A673 (cell line): ENCODE measurements around the gene NDOR1. TPM values are rescaled to one million over a fixed set of nuclear protein-coding genes. Genes with fewer than 3 reads are reported as not detected.
A peak's percentile ranks its signal among the peaks of the same experiment; 100 is the strongest.

Experiments
- BruUV-seq: library from RNA; stranded (reverse); fragments of 400-500 nt; replicated peaks from 2 replicates; lab custom pipeline; 2021; lab: Mats Ljungman, UMichigan
- CTCF ChIA-PET: fragments of 300-600 bp; sonication (Branson Sonifier 250); formaldehyde crosslinking; loops from one replicate; lab custom pipeline; 2022; ENCODE audit warnings: antibody characterized with exemption; lab: Charles Lee
- POLR2A ChIA-PET: fragments of 300-600 bp; sonication (Branson Sonifier 250); formaldehyde crosslinking; loops from one replicate; lab custom pipeline; 2022; ENCODE audit warnings: antibody characterized with exemption; ENCODE audit not compliant: low non-redundant PET; lab: Charles Lee
- DNase-seq: peaks from one replicate; pipeline ENCODE4 v3.0.0-alpha.2; 2015; ENCODE audit warnings: low spot score
- H3K27ac ChIP-seq: fragments of 200-600 bp; sonication (generic); 2 replicates; pipeline ENCODE4 v1.5.1; 2016; ENCODE audit warnings: mixed run types, low read depth, mild to moderate bottlenecking, mixed read lengths, antibody characterized with exemption, low read length; ENCODE audit not compliant: poor library complexity, severe bottlenecking
- H3K27me3 ChIP-seq: fragments of 200-600 bp; sonication (generic); replicated peaks from 2 replicates; pipeline ENCODE4 v1.6.1; 2017; ENCODE audit warnings: mixed run types, low read depth, mild to moderate bottlenecking, mixed read lengths, antibody characterized with exemption, low read length; ENCODE audit not compliant: insufficient read depth, poor library complexity
- H3K36me3 ChIP-seq: fragments of 200-600 bp; sonication (generic); 2 replicates; pipeline ENCODE4 v1.6.1; 2016; ENCODE audit warnings: mixed run types, mild to moderate bottlenecking, mixed read lengths, antibody characterized with exemption, low read length; ENCODE audit not compliant: insufficient read depth, poor library complexity, severe bottlenecking
- H3K4me1 ChIP-seq: fragments of 200-600 bp; sonication (generic); 2 replicates; pipeline ENCODE4 v1.6.1; 2017; ENCODE audit warnings: mixed run types, mild to moderate bottlenecking, mixed read lengths, antibody characterized with exemption, low read length; ENCODE audit not compliant: insufficient read depth, poor library complexity, severe bottlenecking
- H3K4me3 ChIP-seq: fragments of 200-600 bp; sonication (generic); 2 replicates; pipeline ENCODE4 v1.5.1; 2016; ENCODE audit warnings: low read depth, mixed run types, mild to moderate bottlenecking, mixed read lengths, low read length; ENCODE audit not compliant: poor library complexity, severe bottlenecking
- H3K9me3 ChIP-seq: fragments of 200-600 bp; sonication (generic); 2 replicates; pipeline ENCODE4 v1.6.1; 2016; ENCODE audit warnings: mixed run types, low read depth, mild to moderate bottlenecking, mixed read lengths, antibody characterized with exemption, low read length; ENCODE audit not compliant: poor library complexity, severe bottlenecking
- CTCF ChIP-seq: fragments of 300-800, 200-600 bp; sonication (generic); conservative IDR thresholded peaks from 2 replicates; pipeline ENCODE4 v1.5.1; 2017; ENCODE audit warnings: low read depth, mild to moderate bottlenecking, antibody characterized with exemption, low read length, moderate library complexity, mixed read lengths
- EZH2 ChIP-seq: fragments of 200-600 bp; sonication (generic); IDR thresholded peaks from 2 replicates; pipeline ENCODE4 v1.6.1; 2017; ENCODE audit warnings: borderline replicate concordance, low read depth, mild to moderate bottlenecking, mixed read lengths, antibody characterized with exemption, low read length; ENCODE audit not compliant: poor library complexity, severe bottlenecking
- intact Hi-C: fragments of 100-400 bp; cut with micrococcal nuclease; formaldehyde crosslinking; loops from one replicate; pipeline ENCODE4 v1.10.0; 2022; ENCODE audit not compliant: unreplicated experiment
- total RNA-seq: library from RNA; stranded (reverse); gene quantifications from 2 replicates; pipeline ENCODE4 v1.2.3, GENCODE V29; 2021

Gene NDOR1
- total RNA-seq, 1 experiment from 2014 or later = 40.2 TPM

- Histone ChIP-seq H3K36me3 (peaks cover 5% of the 10 kb centered on the region), H3K27ac (no peak overlapping the region), H3K27me3 (no peaks in the 10 kb centered on the region), H3K4me3 (no peak overlapping the region), H3K4me1 (peaks cover 9% of the 10 kb centered on the region), H3K9me3 (no peaks in the 10 kb centered on the region)
- ChIA-PET POLR2A (no interaction called here), CTCF (no interaction called here)
- no peak for DNase-seq
- BruUV-seq = no TSS peak
- intact Hi-C loops = no loop called here
- TF ChIP-seq CTCF = no peak
- no peak for TF ChIP-seq EZH2
These were observed 13.3 kb downstream of the NDOR1 start for GRCh38 chr9:137218754-137219271.

DNA sequence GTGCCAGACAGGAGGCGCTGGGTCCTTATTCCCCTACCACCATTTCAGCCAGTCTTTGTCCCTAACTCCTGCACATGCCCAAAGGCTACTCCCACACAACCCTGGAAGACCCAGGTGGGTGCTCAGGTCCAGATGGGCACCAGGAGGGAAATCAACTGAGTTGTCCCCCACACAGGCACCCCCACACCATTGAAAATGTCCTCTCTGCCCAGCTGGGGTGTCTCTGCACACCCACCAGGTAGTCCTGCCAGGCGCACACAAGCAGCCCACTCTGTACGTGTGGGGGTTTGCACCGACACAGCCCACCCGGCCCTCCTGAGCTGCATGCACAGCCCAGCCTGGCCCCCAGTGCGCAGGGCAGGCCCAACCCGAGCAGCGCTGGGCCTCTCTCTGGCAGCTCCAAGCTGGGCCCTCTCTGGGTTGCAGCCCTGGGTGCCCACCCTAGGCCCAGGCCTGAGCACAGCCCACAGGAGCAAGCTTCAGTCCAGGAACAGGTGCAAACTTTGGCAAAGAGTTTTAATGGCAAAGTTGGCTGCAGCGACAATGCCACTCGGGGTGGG, 14.3 kb downstream of the NDOR1 start:
- CTCF ChIA-PET = no interaction called here
- TF ChIP-seq CTCF (no peak), EZH2 (no peak)
- no peak overlapping the region for H3K4me3 ChIP-seq
- H3K4me1 ChIP-seq = peaks cover 9% of the 10 kb centered on the region
- H3K9me3 ChIP-seq = no peaks in the 10 kb centered on the region
- peaks cover 5% of the 10 kb centered on the region for H3K36me3 ChIP-seq
- BruUV-seq = no TSS peak
- H3K27ac ChIP-seq = no peak overlapping the region
- POLR2A ChIA-PET = no interaction called here
- H3K27me3 ChIP-seq = no peaks in the 10 kb centered on the region
- intact Hi-C loops = loop anchor here (5.0 kb wide), 1 partner anchor 428 kb away; the partner anchor contains the start of gene TMEM141
- no peak for DNase-seq

GRCh38 chr9:137220317-137221094, 15.0 kb downstream of the NDOR1 start:
- intact Hi-C loops = loop anchor here (5.0 kb wide), 1 partner anchor 428 kb away; the partner anchor contains the start of gene TMEM141
- TF ChIP-seq EZH2 (no peak), CTCF (no peak)
- H3K4me3 ChIP-seq = no peak overlapping the region
- H3K27me3 ChIP-seq = no peaks in the 10 kb centered on the region
- peaks cover under 1% of the 10 kb centered on the region for H3K36me3 ChIP-seq
- ChIA-PET CTCF (no interaction called here), POLR2A (no interaction called here)
- peaks cover 9% of the 10 kb centered on the region for H3K4me1 ChIP-seq
- BruUV-seq = TSS peak; percentile 36
- no peak for DNase-seq
- H3K27ac ChIP-seq = no peak overlapping the region
- no peaks in the 10 kb centered on the region for H3K9me3 ChIP-seq
